A673 (cell line): ENCODE measurements around the gene INTS13. TPM values are rescaled to one million over a fixed set of nuclear protein-coding genes. Genes with fewer than 3 reads are reported as not detected.

Experiments used
- BruUV-seq: library from RNA; stranded (reverse); fragments of 400-500 nt; replicated peaks from 2 replicates; lab custom pipeline; 2021; lab: Mats Ljungman, UMichigan
- CTCF ChIA-PET: fragments of 300-600 bp; sonication (Branson Sonifier 250); formaldehyde crosslinking; loops from one replicate; lab custom pipeline; 2022; ENCODE audit warnings: antibody characterized with exemption; lab: Charles Lee
- POLR2A ChIA-PET: fragments of 300-600 bp; sonication (Branson Sonifier 250); formaldehyde crosslinking; loops from one replicate; lab custom pipeline; 2022; ENCODE audit warnings: antibody characterized with exemption; ENCODE audit not compliant: low non-redundant PET; lab: Charles Lee
- DNase-seq: peaks from one replicate; pipeline ENCODE4 v3.0.0-alpha.2; 2015; ENCODE audit warnings: low spot score
- H3K27ac ChIP-seq: fragments of 200-600 bp; sonication (generic); 2 replicates; pipeline ENCODE4 v1.5.1; 2016; ENCODE audit warnings: mixed run types, low read depth, mild to moderate bottlenecking, mixed read lengths, antibody characterized with exemption, low read length; ENCODE audit not compliant: poor library complexity, severe bottlenecking
- H3K27me3 ChIP-seq: fragments of 200-600 bp; sonication (generic); replicated peaks from 2 replicates; pipeline ENCODE4 v1.6.1; 2017; ENCODE audit warnings: mixed run types, low read depth, mild to moderate bottlenecking, mixed read lengths, antibody characterized with exemption, low read length; ENCODE audit not compliant: insufficient read depth, poor library complexity
- H3K36me3 ChIP-seq: fragments of 200-600 bp; sonication (generic); 2 replicates; pipeline ENCODE4 v1.6.1; 2016; ENCODE audit warnings: mixed run types, mild to moderate bottlenecking, mixed read lengths, antibody characterized with exemption, low read length; ENCODE audit not compliant: insufficient read depth, poor library complexity, severe bottlenecking
- H3K4me1 ChIP-seq: fragments of 200-600 bp; sonication (generic); 2 replicates; pipeline ENCODE4 v1.6.1; 2017; ENCODE audit warnings: mixed run types, mild to moderate bottlenecking, mixed read lengths, antibody characterized with exemption, low read length; ENCODE audit not compliant: insufficient read depth, poor library complexity, severe bottlenecking
- H3K4me3 ChIP-seq: fragments of 200-600 bp; sonication (generic); 2 replicates; pipeline ENCODE4 v1.5.1; 2016; ENCODE audit warnings: low read depth, mixed run types, mild to moderate bottlenecking, mixed read lengths, low read length; ENCODE audit not compliant: poor library complexity, severe bottlenecking
- H3K9me3 ChIP-seq: fragments of 200-600 bp; sonication (generic); 2 replicates; pipeline ENCODE4 v1.6.1; 2016; ENCODE audit warnings: mixed run types, low read depth, mild to moderate bottlenecking, mixed read lengths, antibody characterized with exemption, low read length; ENCODE audit not compliant: poor library complexity, severe bottlenecking
- CTCF ChIP-seq: fragments of 300-800, 200-600 bp; sonication (generic); conservative IDR thresholded peaks from 2 replicates; pipeline ENCODE4 v1.5.1; 2017; ENCODE audit warnings: low read depth, mild to moderate bottlenecking, antibody characterized with exemption, low read length, moderate library complexity, mixed read lengths
- EZH2 ChIP-seq: fragments of 200-600 bp; sonication (generic); IDR thresholded peaks from 2 replicates; pipeline ENCODE4 v1.6.1; 2017; ENCODE audit warnings: borderline replicate concordance, low read depth, mild to moderate bottlenecking, mixed read lengths, antibody characterized with exemption, low read length; ENCODE audit not compliant: poor library complexity, severe bottlenecking
- intact Hi-C: fragments of 100-400 bp; cut with micrococcal nuclease; formaldehyde crosslinking; loops from one replicate; pipeline ENCODE4 v1.10.0; 2022; ENCODE audit not compliant: unreplicated experiment
- total RNA-seq: library from RNA; stranded (reverse); gene quantifications from 2 replicates; pipeline ENCODE4 v1.2.3, GENCODE V29; 2021

INTS13 gene
- total RNA-seq, 1 experiment from 2014 or later, result 51.0 TPM

DNA sequence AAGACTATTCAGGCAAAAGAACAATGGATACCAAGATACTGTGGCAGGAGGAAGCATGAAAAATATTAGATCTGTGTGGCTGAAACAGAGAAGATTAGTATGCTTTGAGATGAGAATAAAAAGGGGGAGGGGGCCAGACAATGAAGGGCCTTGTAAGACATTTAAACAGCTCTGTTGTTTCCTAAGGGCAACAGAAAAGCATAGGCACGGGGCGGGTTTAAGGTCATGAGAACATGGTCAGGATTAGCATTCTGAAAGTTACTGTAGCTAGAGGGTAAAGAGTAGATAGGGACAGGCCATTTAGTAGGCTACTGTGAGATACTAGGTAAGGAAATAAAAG is 18.6 kb downstream of the INTS13 start:
- ChIA-PET CTCF (no interaction called here), POLR2A (no interaction called here)
- DNase-seq, result no peak

GRCh38 chr12:26918321-26919215 is 19.2 kb downstream of the INTS13 start:
- intact Hi-C loops, result loop anchor here (5.0 kb wide), 1 partner anchor 94 kb away; the partner anchor contains the start of gene TM7SF3
- DNase-seq, result peak; percentile 4
- peak overlapping the region; percentile 30 for H3K27ac ChIP-seq
- no peaks in the 10 kb centered on the region for H3K27me3 ChIP-seq
- TF ChIP-seq EZH2 (no peak), CTCF (0 out of 2 replicates have a peak, but pooled peaks have one; percentile 37)
- CTCF ChIA-PET, result interaction anchor here (0.6 kb wide), 1 partner anchor 22 kb away, joined by 3 read pairs; no protein-coding TSS in a partner anchor
- POLR2A ChIA-PET, result no interaction called here
- H3K9me3 ChIP-seq, result no peaks in the 10 kb centered on the region
- no peak overlapping the region for H3K4me3 ChIP-seq
- H3K4me1 ChIP-seq, result peaks cover 4% of the 10 kb centered on the region
- BruUV-seq, result no TSS peak
- peaks cover 45% of the 10 kb centered on the region for H3K36me3 ChIP-seq

More for the DNA sequence above, 18.6 kb downstream of the INTS13 start:
- H3K4me3 ChIP-seq, result no peak overlapping the region
- intact Hi-C loops, result loop anchor here (5.0 kb wide), 1 partner anchor 93 kb away; the partner anchor contains the start of gene TM7SF3
- H3K27ac ChIP-seq, result no peak overlapping the region
- H3K27me3 ChIP-seq, result no peaks in the 10 kb centered on the region
- no TSS peak for BruUV-seq
- H3K4me1 ChIP-seq, result peaks cover 4% of the 10 kb centered on the region
- TF ChIP-seq CTCF, result no peak
- TF ChIP-seq EZH2, result no peak
- peaks cover 45% of the 10 kb centered on the region for H3K36me3 ChIP-seq
- no peaks in the 10 kb centered on the region for H3K9me3 ChIP-seq

DNA sequence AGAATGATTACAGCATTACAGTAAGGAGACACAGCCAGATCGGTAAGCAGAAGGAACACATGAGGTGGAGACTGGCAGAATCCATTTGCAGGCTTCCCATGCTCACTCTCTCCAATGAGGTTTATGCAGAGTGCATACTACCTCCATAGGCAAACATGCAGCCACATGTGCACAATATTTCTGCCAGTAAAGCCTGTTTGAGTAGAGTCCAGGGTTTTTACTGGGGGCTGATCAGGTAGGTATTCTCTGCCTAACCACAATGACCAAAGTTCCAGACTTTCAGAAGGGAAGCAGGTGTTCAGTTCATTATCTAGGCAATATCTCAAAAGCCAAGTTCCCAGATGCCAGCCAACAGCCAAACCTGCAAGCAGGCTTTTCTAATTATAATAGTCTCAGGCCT is 31.1 kb downstream of the INTS13 start:
- H3K4me3 ChIP-seq, result no peak overlapping the region
- no peaks in the 10 kb centered on the region for H3K4me1 ChIP-seq
- ChIA-PET CTCF (no interaction called here), POLR2A (no interaction called here)
- no peaks in the 10 kb centered on the region for H3K27me3 ChIP-seq
- H3K27ac ChIP-seq, result no peak overlapping the region
- H3K9me3 ChIP-seq, result peaks cover 5% of the 10 kb centered on the region
- intact Hi-C loops, result no loop called here
- DNase-seq, result no peak
- peaks cover 54% of the 10 kb centered on the region for H3K36me3 ChIP-seq
- TF ChIP-seq CTCF (no peak), EZH2 (no peak)
- no TSS peak for BruUV-seq
